GM04503 (cell line): ENCODE measurements around the gene CSE1L.
"Not testable (repeated sequence)": the region's sequence is repeated elsewhere in the genome, so short reads cannot be mapped to it uniquely, and the experiment has no call there.

Experiments
- DNase-seq: peaks from one replicate; pipeline ENCODE4 v3.0.0-alpha.2; 2012; ENCODE audit warnings: low read depth

The CSE1L gene

DNA sequence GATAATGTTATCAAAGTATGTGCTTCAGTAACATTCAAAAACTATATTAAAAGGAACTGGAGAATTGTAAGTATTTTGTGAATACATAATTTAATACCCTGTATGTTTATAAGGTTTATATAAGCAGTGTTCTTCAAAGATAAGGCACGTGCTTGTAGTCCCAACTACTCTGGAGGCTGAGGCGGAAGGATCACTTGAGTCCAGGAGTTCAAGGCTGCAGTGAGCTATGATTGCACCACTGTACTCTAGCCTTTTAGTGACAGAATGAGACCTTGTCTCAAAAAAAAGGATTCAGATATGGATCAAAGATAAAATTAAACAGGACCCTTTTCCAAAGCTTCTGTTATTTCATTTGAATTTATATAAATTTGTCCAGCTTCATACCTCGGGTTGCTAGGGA, 17.2 kb downstream of the CSE1L start:
- DNase-seq = no peak

DNA sequence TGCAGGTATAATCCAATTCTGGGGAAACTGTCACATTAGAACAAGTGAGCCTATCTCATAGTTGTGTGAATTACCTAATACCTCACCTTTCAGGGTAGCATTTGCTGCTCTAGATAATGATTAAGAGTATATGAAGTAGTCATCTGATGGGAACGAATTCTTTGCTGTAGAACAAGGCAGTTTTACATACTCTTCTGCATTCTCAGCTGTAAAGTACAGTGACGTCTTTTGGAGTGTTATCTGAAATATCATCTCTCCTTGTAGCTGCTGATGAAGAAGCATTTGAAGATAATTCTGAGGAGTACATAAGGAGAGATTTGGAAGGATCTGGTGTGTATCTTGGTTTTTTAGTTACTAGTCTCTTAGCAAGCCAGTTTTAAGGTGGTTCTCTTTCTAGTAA, 28.4 kb downstream of the CSE1L start:
- no peak for DNase-seq

DNA sequence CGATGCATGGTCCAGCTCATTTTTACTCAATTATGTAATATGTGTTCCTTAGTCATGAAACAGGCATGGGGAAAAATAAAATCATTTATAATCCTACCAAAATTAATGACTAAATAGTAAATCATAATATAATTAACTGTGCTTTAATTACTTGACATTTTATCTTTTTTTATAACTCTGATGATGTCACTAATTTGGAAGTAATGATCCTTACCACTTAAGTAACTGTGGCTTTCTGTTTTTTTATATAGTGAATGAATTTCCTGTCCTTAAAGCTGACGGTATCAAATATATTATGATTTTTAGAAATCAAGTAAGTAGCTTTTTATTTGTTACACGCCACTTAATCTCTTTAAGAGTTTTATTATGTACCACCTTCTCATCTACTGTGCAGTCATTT, 32.2 kb downstream of the CSE1L start:
- DNase-seq = no peak

DNA sequence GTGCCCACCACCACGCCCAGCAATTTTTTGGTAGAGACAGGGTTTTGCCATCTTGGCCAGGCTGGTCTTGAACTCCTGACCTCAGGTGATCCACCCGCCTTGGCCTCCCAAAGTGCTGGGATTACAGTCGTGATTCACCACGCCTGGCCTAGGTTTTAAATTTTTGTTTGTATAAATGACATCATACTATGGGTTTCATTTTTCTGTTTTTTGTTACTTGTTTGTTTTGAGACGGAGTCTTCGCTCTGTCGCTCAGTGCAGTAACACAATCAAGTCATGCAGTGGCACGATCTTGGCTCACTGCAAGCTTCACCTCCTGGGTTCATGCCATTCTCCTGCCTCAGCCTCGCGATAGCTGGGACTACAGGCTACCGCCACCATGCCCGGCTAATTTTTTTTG, 36.2 kb downstream of the CSE1L start:
- not testable (repeated sequence) for DNase-seq

DNA sequence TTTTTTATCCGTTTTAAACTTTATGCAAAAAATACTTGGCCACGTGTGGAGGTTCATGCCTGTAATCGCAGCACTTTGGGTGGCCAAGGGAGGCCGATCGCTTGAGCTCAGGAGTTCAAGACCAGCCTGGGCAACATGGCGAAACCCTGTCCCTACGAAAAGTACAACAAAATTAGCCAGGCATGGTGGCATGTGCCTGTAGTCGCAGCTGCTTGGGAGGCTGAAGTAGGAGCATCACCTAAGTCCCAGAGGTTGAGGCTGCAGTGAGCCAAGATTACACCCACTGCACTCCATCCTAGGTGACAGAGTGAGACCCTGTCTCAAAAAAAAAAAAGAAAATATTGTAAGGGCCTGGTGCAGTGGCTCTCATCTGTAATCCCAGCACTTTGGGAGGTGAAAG, 45.0 kb downstream of the CSE1L start:
- DNase-seq = no peak

DNA sequence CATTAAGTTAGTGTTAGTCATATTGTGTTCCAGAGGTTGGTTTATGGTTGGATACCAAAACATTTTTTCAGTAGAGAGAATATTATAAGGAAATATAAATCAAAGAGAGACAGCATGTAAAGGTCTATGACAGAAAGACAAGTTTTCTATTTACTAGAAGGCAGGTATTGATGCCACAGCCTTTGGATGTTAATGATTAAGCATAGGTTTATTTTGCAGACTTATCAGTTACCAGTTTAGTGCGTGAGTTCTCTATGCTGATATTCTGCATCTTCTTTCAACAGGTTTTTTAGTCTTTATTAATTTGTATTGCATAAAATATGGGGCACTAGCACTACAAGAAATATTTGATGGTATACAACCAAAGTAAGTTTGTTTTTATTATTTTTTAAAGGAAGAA, 45.6 kb downstream of the CSE1L start:
- DNase-seq = no peak

DNA sequence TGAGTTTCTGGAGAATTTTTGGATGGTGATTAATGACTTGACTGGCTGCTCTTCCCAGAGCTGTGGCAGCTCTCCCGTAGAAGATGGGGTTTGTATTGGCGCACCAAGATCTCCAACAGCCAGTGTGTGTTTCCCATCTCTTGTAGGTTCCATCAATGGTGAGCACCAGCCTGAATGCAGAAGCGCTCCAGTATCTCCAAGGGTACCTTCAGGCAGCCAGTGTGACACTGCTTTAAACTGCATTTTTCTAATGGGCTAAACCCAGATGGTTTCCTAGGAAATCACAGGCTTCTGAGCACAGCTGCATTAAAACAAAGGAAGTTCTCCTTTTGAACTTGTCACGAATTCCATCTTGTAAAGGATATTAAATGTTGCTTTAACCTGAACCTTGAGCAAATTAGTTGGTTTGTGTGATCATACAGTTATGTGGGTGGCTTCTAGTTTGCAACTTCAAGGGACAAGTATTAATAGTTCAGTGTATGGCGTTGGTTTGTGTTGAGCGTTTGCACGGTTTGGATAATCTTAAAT, 50.2 kb downstream of the CSE1L start:
- no peak for DNase-seq

DNA sequence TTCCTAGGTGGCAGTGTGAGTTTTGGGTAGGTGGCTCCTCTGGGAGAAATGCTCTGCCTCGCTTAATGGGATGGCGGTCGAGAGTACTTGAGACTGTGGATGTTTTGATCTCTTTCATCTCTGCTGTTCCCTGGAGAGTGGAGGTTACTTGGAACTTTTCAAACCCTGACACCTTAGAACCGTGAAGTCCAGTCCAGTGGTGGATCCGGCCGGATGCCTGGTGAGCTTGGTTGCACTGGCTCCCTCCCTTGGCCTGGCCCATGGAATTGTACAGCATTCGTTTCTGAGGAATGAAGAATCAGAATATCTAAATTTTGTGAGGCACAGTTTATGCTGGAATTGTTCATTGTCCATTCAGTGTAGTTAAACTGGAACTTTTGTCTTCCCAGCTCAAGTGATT, 51.0 kb downstream of the CSE1L start:
- no peak for DNase-seq

DNA sequence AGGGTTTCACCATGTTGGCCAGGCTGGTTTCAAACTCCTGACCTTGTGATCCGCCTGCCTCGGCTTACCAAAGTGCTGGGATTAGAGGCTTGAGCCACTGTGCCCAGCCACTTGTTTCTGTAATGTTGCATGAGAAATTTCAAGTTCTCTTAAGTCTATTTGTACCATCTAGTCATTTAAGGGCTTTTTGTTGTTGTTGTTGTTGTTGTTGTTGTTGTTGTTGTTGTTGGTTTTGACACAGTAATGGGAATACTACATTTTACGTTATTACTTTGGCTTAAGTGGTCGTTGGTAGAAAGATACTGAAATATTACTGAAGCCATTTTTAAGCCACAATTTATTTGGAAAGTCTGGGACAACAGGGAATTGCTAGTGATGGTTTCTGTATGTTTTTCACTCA, 52.0 kb downstream of the CSE1L start:
- DNase-seq = no peak

DNA sequence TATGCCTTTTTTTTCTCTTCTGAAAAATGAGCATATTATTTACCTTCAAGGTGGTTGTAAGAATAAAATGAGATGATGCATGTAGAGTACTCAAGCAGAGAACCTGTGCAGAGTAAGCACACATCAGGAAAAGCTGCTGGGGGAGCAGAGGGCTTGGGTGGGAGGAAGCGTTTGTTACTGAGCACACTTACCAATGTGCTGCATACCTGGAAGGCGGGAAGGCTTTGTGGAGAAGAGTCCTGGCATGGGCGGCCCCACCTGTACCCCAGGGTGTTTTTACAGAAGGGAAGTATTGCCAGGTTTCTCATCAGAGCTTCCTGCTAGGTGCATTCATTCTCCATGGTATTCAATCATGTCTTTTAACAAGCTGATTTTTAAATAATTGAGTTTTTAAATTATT, 52.9 kb downstream of the CSE1L start:
- DNase-seq = no peak

DNA sequence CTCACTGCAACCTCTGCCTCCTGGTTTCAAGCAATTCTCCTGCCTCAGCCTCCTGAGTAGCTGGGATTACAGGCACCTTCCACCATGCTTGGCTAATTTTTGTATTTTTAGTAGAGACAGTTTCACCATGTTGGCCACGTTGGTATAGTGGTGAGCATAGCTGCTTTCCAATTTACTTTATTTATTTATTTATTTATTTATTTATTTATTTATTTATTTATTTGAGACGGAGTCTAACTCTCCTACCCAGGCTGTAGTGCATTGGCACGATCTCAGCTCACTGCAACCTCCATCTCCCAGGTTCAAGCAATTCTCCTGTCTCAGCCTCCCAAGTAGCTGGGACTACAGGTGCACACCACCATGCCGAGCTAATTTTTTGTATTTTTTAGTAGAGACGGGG, 54.2 kb downstream of the CSE1L start:
- DNase-seq = not testable (repeated sequence)

DNA sequence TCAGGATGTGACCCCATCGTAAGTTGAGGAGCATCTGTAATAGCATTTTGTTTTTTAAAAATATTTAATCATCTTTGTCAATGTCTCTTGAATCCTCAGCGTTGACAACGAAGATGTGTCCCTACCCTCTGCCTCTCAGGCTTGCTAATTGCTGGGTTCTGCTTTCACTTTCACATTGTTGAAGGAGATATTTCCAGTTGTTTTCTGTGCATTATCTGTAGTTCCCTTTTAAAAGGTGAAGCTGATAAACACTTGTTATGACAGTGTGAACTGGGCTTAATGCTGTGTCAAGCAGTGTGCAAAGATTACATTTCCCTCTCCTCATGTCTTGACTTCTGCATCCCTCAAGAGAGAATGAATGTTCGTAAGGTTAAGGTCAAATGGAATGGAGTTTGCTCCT, 54.9 kb downstream of the CSE1L start:
- no peak for DNase-seq

DNA sequence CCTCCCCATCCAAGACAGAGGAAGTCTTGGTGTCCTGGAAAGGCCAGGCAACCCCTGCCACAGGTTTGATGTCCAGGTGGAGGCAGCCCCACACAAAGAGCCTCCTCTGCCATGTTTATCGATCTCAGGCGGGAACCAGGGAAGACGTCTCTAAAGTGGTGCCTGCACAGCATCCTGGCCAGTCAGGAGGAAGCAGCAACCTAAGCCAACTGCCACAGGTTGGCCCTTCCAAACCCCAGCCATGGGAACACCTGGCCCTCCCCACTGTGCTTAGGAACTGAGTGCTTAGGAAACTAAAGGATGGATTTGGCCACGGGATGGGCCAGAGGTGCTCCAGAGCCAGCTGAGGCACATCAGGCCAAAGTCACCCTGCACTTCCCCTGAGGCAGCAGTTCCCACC, 56.9 kb downstream of the CSE1L start:
- DNase-seq = no peak

DNA sequence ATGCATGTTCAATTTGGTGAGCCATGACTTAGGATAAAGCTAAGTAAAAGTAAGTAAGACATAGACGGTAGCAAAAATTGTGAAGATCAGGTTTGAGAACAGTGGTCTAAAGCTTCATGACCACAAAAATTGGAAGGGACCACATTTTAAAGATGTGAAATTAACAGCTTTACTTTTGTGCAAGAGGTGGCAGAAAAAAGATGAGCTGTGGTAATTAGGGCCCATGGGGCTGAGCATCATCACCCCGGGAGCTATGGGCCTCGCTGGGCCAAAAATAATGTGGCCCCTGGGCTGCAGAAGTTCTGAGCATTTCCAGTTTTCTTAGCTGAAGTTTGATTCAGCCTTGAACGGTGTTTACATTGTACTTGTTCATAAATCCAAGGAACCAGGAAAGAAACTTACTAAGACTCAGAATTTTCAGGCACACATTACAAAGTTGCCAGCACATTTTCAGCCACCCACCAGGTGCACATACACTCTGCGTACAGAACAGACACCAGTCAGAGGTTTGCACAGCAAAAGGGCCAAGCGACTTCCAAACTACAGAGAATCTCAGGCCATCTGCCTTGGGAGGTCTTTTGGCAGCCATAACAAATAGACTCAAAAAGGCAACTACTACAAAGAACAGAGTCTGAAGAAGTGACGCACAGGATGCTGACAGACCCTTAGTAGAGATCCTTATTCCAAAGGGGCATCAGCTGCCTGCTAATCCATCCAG, 57.7 kb downstream of the CSE1L start:
- DNase-seq = no peak

DNA sequence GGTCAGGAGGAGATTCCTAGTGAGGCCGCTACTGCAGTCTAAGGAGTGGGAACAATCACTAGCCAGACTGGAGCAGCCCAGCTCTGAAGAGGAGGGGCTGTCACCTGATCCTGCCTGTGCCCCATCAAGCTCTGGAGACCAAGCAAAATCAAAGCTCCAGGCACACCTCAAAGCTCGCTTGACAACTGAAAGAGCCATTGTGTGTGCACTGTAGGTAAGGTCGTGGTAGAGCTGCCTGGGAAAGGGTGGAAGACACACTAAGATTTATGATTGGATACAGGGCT, 58.2 kb downstream of the CSE1L start:
- no peak for DNase-seq

DNA sequence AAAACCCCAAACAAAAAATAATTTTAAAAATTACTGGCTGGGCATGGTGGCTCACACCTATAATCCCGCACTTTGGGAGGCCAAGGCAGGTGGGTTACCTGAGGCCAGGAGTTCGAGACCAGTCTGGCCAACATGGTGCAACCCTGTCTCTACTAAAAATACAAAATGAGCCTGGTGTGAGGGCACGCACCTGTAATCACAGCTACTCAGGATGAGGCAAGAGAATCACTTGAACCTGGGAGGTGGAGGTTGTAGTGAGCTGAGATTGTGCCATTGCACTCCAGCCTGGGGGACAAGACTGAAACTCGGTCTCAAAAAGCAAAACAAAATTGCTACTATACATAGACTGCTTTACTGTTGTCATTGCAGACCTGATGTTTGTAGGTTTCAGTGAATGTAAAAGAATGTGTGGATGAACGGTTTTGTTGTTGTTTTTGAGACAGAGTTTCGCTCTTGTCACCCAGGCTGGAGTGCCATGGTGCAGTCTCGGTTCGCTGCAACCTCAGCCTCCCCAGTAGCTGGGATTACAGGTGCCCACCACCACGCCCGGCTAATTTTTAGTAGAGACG, 59.0 kb downstream of the CSE1L start:
- not testable (repeated sequence) for DNase-seq

DNA sequence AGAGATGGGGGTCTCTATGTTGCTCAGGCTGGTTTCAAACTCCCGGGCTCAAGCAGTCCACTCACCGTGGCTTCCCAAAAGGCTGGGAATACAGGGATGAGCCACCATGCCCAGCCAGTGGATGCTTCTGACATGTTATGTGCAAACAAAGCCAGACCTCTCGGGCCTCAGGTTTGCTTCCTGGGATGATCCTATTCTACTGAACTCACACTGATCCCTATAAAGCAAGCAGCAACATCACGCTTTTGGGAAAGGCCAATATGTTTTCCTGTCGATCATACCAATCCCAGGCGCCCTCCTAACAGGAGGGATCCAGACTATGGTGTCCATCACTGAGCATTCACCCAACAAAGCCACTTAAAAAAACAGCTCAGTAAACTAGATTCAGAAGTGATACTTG, 60.2 kb downstream of the CSE1L start:
- no peak for DNase-seq

DNA sequence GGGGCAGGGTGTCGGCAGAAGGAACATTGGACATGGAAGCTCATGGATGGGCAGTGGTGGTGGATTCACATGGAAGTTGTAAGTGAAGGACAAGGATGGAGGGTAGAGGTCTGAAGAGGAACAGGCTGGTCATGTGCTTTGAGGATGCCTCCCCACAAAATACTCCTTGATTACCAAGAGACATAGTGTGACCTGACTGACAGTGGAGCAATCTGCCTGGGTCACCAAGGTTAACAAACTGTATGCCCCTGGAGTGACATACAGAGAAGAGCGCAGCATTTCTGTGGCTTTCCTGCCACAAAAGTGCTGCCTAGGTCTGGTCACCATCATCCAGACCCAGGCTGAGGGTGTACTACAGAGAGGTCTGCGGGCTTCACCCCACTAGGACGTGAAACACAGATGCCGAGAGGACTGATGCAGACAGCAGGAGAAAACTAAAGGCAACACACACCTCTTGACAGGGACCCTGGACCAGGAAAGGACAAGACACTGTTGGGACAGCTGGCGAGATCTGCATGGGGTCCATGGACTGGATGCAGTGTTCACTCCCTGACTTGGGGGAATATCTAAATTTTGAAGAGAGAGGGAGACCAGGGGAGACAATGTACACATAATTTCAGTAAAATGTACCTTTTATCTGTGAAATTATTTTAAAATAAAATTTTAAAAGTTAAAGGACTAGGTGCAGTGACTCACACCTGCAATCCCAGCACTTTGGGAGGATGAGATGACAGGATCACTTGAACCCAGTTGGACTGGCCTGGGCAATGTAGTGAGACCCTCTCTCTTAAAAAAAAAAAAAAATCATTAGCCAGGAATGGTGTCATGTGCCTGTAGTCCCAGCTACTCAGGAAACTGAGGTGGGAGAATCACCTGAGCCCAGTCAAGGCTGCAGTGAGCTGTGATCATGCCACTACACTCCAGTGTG, 64.9 kb downstream of the CSE1L start:
- no peak for DNase-seq

DNA sequence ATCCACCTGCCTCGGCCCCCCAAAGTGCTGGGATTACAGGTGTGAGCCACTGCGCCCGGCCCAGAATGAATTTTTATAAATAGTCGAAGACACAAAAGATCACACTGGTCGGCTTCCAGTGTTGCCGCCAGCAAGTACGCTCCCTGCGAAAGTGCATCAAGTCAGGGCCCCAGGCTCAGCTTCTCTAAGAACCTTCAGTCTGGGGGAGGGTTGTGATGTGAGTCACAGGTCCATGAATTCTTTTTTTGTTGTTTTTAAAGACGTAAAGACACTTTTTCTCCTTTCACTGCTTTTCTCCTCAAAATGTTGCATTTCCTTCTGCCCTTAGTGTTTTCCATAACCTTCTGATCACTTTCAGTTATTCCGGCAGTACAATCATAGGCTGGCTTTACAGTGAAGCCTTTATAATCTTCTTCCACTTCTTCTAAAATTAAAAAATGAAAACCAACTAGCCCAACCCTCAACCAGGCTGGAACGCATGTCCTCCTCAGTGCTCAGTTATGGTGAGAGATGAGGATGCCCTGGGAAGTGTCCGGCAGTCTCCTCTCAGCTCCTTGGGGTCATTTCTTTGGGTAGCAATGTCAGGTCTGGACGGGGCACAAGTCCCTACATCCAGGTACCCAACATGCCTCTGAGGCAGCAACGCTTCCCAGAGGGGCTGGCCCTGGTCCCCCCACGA, 66.6 kb downstream of the CSE1L start:
- no peak for DNase-seq

DNA sequence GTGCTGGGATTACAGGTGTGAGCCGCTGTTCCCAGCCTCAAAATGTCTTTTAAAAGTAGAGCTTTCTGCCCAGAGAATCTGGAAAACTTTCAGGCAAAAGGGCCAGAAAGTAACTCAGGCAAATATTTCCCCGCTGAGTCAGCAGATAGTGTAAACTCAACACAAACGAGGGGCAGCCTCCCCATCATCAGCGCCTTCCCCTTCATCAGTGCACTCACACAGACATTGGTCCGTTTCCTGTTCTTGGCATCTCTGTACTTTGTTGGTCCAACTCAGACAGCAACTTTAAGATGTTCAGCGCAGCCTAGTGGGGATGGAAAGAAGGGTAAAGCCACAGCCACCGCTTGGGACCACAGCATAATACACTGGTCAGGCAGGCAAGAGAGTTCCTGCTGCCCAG, 69.5 kb downstream of the CSE1L start:
- no peak for DNase-seq

DNA sequence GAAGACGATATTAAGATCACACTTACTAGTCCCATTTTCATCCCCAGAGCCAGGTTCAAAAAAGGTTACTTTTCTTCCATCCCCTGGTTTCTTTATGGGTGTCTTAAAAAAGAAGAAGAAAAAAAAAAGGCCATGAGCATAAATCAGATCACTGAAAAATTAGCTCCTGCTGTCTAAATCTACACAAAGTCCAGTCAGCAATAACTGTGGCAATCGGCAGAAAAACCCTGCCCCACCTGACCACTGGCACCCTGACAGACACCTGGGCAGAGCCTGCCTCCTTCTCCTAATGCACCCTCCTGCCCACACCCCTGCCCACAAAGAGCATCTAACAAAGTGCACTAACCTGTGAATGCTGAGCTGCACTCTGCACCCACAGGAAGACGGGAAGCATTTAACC, 72.2 kb downstream of the CSE1L start:
- no peak for DNase-seq

DNA sequence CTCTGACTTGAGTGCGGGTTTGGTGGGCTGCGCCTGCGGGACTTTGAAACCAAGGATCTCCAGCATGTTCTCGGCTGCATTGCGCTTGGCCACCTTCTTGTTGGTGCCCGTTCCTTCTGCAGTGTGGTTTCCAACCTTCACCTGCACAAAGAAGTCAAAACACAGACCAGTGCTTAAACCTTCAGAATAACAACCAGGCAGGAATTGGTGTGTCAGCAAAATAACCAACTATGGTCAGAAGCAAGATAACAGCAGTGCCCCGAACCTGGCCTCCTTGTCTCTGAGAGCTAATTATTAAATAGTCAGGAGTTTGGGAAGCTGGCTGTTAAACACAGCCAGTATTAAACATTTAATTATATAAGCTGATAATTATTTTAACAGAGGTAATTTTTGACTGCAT, 73.9 kb downstream of the CSE1L start:
- no peak for DNase-seq

DNA sequence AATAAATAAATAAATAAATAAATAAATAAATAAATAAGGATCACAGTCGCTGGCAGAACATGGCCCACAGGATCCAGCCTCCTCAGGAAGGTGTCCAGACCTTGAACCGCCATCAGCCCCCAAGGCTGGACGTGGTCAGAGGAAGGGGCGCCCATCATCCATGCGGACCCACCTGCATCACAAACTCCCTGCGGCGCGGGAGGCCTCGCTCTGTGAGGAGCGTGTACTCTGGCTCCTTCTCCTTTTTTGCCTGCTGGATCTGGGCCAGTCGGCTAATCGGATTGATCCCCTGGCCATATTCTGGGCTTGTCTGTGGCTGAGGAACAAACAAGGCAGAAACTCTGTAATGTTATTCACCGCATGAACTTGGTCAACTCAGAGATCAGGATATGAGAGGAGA, 76.8 kb downstream of the CSE1L start:
- no peak for DNase-seq
